Spleen (tissue), 11 donors: ENCODE data around the gene CNGA4. TPM values are rescaled to one million over a fixed set of nuclear protein-coding genes. Genes with fewer than 3 reads are reported as not detected.
A peak's percentile ranks its signal among the peaks of the same experiment; 100 is the strongest.

ENCODE experiments used
- DNase-seq: peaks from one replicate; pipeline ENCODE4 v3.0.0-alpha.2; 2020
- H3K27ac ChIP-seq, 8 donors: fragments of 200-600 bp; sonication (generic) in 7 of 8; 1 replicate in 4 of 8; 2 replicates in 4 of 8; pipeline versions ENCODE4 v1.5.0 to v1.8.0; 2016 to 2021; ENCODE audit warnings: inconsistent platforms in 4 of 8, mild to moderate bottlenecking in 4 of 8, moderate library complexity in 1 of 8
- H3K27me3 ChIP-seq, 7 donors: fragments of 200-600 bp; sonication (generic) in 6 of 7; replicated peaks in 1 of 7; 1 replicate in 4 of 7; 2 replicates in 3 of 7; pipeline versions ENCODE4 v1.5.0 to v1.8.0; 2016 to 2021; ENCODE audit warnings: inconsistent platforms in 3 of 7, mild to moderate bottlenecking in 1 of 7
- H3K36me3 ChIP-seq, 6 donors: fragments of 200-600 bp; sonication (generic) in 5 of 6; 1 replicate in 4 of 6; 2 replicates in 2 of 6; pipeline versions ENCODE4 v1.5.0 to v1.8.0; 2016 to 2021; ENCODE audit warnings: inconsistent platforms in 2 of 6
- H3K4me1 ChIP-seq, 6 donors: fragments of 200-600 bp; sonication (generic) in 5 of 6; 1 replicate in 3 of 6; 2 replicates in 3 of 6; pipeline versions ENCODE4 v1.5.0 to v1.8.0; 2016 to 2021; ENCODE audit warnings: inconsistent platforms in 3 of 6
- H3K4me3 ChIP-seq, 8 donors: fragments of 200-600 bp; sonication (generic) in 7 of 8; 1 replicate in 4 of 8; 2 replicates in 4 of 8; pipeline versions ENCODE4 v1.5.0 to v1.8.0; 2016 to 2021; ENCODE audit warnings: inconsistent platforms in 4 of 8, mild to moderate bottlenecking in 4 of 8, moderate library complexity in 2 of 8
- H3K9me3 ChIP-seq, 8 donors: fragments of 200-600 bp; sonication (generic) in 7 of 8; 1 replicate in 4 of 8; 2 replicates in 4 of 8; pipeline versions ENCODE4 v1.5.0 to v1.8.0; 2016 to 2021; ENCODE audit warnings: inconsistent platforms in 4 of 8
- CTCF ChIP-seq, 11 experiments: fragments of 200-600 bp in 7 of 11; fragments of 450-650 bp in 4 of 11; sonication (generic) in 4 of 11; IDR thresholded peaks in 8 of 11; conservative IDR thresholded peaks in 3 of 11; 1 replicate in 7 of 11; 2 replicates in 4 of 11; pipeline versions ENCODE4 v1.4.0 to v1.8.0; 2016 to 2021; ENCODE audit warnings: antibody characterized with exemption in 11 of 11, inconsistent platforms in 4 of 11, mild to moderate bottlenecking in 1 of 11
- POLR2A ChIP-seq, 3 donors: fragments of 450-650 bp; IDR thresholded peaks; one replicate each; pipeline ENCODE4 v1.5.1; 2017; ENCODE audit warnings: antibody characterized with exemption in 3 of 3, mild to moderate bottlenecking in 1 of 3
- POLR2AphosphoS5 ChIP-seq, 3 donors: sonication (generic); formaldehyde crosslinking; IDR thresholded peaks; one replicate each; pipeline ENCODE4 v1.5.1; 2017; ENCODE audit warnings: antibody characterized with exemption in 3 of 3
- WGBS, 5 donors: extraction: QIAGEN DNeasy Blood & Tissue Kit in 3 of 5; methylation state at CpG; one replicate each; pipeline versions ENCODE4 v1.1.5 to v1.1.7; 2013 to 2018; 5-methylcytosine and 5-hydroxymethylcytosine counted together
- intact Hi-C: fragments of 100-400 bp; cut with DNase I; formaldehyde crosslinking; loops from one replicate; pipeline ENCODE4 v1.15.0; 2023; ENCODE audit warnings: low total_unique reads
- polyA plus RNA-seq, 3 donors: library from polyadenylated mRNA; stranded (reverse); fragments of 200-250 nt; gene quantifications; one replicate each; pipeline ENCODE4 v1.2.1, GENCODE V29; 2013
- total RNA-seq, 7 donors: library from RNA; depleted of rRNA in 3 of 7; stranded (reverse); fragments of >200 nt in 3 of 7; fragmentation: NEBNext Ultra II Directional in 4 of 7; extraction: Animal tissue kit (Norgen Biotek cat#: 25700) in 4 of 7; gene quantifications; one replicate each; pipeline versions ENCODE4 v1.1.0 to v1.2.1, GENCODE V29; 2016 to 2021
- donor health status: healthy with polysubstance abuse.
- donor health status: DM: no; HTN: no; CAD: no; lungs with moderate emphysema.
- donor health status: DM: no; HTN: no; CAD: no.
- donor health status: Bipolar disorder and iron deficiency.
- donor health status: healthy.
- donor health status: DM: no; HTN: no; CAD: no.
- donor health status: DM: yes; HTN: yes; CAD: no.

Gene CNGA4
- total and polyA plus RNA-seq, 10 donors = 0.06 to 0.60 (median 0.29) TPM; not detected in 2

- TF ChIP-seq POLR2A (IDR thresholded peaks at IDR 0.05) (no peak), POLR2AphosphoS5 (IDR thresholded peaks at IDR 0.05) (no peak), CTCF (IDR thresholded peaks at IDR 0.05 in 8 of 11, conservative IDR thresholded peaks at IDR 0.05 in 3 of 11) (no peak)
- Histone ChIP-seq H3K27ac (peak overlapping the region in 5 of 8 donors; percentile 12 to 75 (median 57)), H3K9me3 (no peaks in the 10 kb centered on the region), H3K4me3 (no peak overlapping the region), H3K27me3 (no peaks in the 10 kb centered on the region), H3K4me1 (peaks cover 9 to 94% (median 50%) of the 10 kb centered on the region in 6 donors), H3K36me3 (no peaks in the 10 kb centered on the region)
- DNase-seq = no peak
- intact Hi-C loops = no loop called here
- WGBS, 5 donors = 14 to 40% (median 24%) methylated on average over 2 of the region's 2 CpGs
Observed at GRCh38 chr11:6229911-6230310, 9.0 kb upstream of the CNGA4 start.

- intact Hi-C loops = no loop called here
- no peaks in the 10 kb centered on the region for H3K9me3 ChIP-seq
- no peaks in the 10 kb centered on the region for H3K27me3 ChIP-seq
- H3K27ac ChIP-seq = no peak overlapping the region
- H3K4me3 ChIP-seq = peak overlapping the region in 2 of 8 donors; percentile 73 to 93
- TF ChIP-seq CTCF (IDR thresholded peaks at IDR 0.05 in 8 of 11, conservative IDR thresholded peaks at IDR 0.05 in 3 of 11) (no peak), POLR2A (IDR thresholded peaks at IDR 0.05) (no peak), POLR2AphosphoS5 (IDR thresholded peaks at IDR 0.05) (no peak)
- no peaks in the 10 kb centered on the region for H3K36me3 ChIP-seq
- H3K4me1 ChIP-seq = peaks cover 6 to 75% (median 46%) of the 10 kb centered on the region in 6 donors
- DNase-seq = no peak
Observed at GRCh38 chr11:6232899-6233298, 6.0 kb upstream of the CNGA4 start.

- Histone ChIP-seq H3K4me1 (peaks cover 6 to 64% (median 45%) of the 10 kb centered on the region in 6 donors), H3K36me3 (no peaks in the 10 kb centered on the region), H3K27me3 (no peaks in the 10 kb centered on the region), H3K9me3 (no peaks in the 10 kb centered on the region), H3K4me3 (peak overlapping the region; percentile 63 to 93 (median 70)), H3K27ac (peak overlapping the region; percentile 69 to 94 (median 85))
- WGBS, 5 donors = 1 to 4% (median 2%) methylated on average over 10 of the region's 10 CpGs
- DNase-seq = no peak
- no peak for TF ChIP-seq POLR2AphosphoS5 (IDR thresholded peaks at IDR 0.05)
- TF ChIP-seq POLR2A (IDR thresholded peaks at IDR 0.05) = no peak
- intact Hi-C loops = no loop called here
Observed at GRCh38 chr11:6233984-6234386, 4.9 kb upstream of the CNGA4 start.

- no peaks in the 10 kb centered on the region for H3K36me3 ChIP-seq
- intact Hi-C loops = no loop called here
- H3K27me3 ChIP-seq = peaks cover 0 to 3% (median 0%) of the 10 kb centered on the region in 7 donors
- peak within 1 kb of the TSS; percentile 82 to 94 (median 86) for H3K27ac ChIP-seq
- DNase-seq = peak; percentile 100
- peaks cover 6 to 58% (median 40%) of the 10 kb centered on the region in 6 donors for H3K4me1 ChIP-seq
- TF ChIP-seq POLR2A (IDR thresholded peaks at IDR 0.05) = peak in 1 of 3 donors; percentile 14
- peak in 4 of 11 experiments; percentile 21 to 54 (median 44) for TF ChIP-seq CTCF (IDR thresholded peaks at IDR 0.05 in 8 of 11, conservative IDR thresholded peaks at IDR 0.05 in 3 of 11)
- peak; percentile 91 to 96 (median 93) for TF ChIP-seq POLR2AphosphoS5 (IDR thresholded peaks at IDR 0.05)
- 0 to 1% (median 1%) methylated on average over 40 to 62 of the region's 62 CpGs for WGBS, 5 donors
- H3K9me3 ChIP-seq = no peaks in the 10 kb centered on the region
- peak within 1 kb of the TSS; percentile 63 to 93 (median 70) for H3K4me3 ChIP-seq
Observed at GRCh38 chr11:6234387-6235107, 4.3 kb upstream of the CNGA4 start, which contains the start of gene FHIP1B. FHIP1B (minus strand) TSS chr11:6234636; CDS start chr11:6224516, 10,120 bp downstream.
